ENCODE data around the gene MCOLN2. TPM values are rescaled to one million over a fixed set of nuclear protein-coding genes. Genes with fewer than 3 reads are reported as not detected.

The MCOLN2 gene
- 0.70 and 1.3 TPM in 2 replicates for total RNA-seq (2021)
- long read RNA-seq, partial matches to known transcripts: 2 of 7 reads
- long read RNA-seq, other reads (novel, unspliced or antisense): 4 of 7 reads

GRCh38 chr1:84996846-84997666 lies at the start of gene MCOLN2:
Gene MCOLN2, minus strand, starts transcription at chr1:84997113. Its CDS starts 241 bp downstream, at chr1:84996872.
- Mint-ChIP-seq H3K27me3 (ENCODE audit: low read depth) (peaks cover 89% of the 10 kb centered on the region), H3K36me3 (ENCODE audit: insufficient read depth in 1 of 3, low read depth in 3 of 3) (no peaks in the 10 kb centered on the region; a peak in 1 of 7 replicates), H3K9me3 (peaks cover 0 to 2% of the 10 kb centered on the region in 2 experiments; a peak in 1 of 5 replicates), H3K4me3 (peak within 1 kb of the TSS; percentile 71 to 86), H3K27ac (no peak within 1 kb of the TSS), H3K4me1 (peaks cover 3 to 13% of the 10 kb centered on the region in 2 experiments)
- H3K27ac ChIP-seq (ENCODE audit: insufficient read length, low read depth, low read length): no peak within 1 kb of the TSS
- no peaks in the 10 kb centered on the region for H3K4me1 ChIP-seq (ENCODE audit: insufficient read depth, low read length)
- TF ChIP-seq CTCF (conservative IDR thresholded peaks at IDR 0.05): no peak; the same call in 2 of the 3 replicates
- H3K27me3 ChIP-seq (ENCODE audit: insufficient read depth, low read length): peaks cover 22% of the 10 kb centered on the region
- no peaks in the 10 kb centered on the region for H3K9me3 ChIP-seq (ENCODE audit: control insufficient read depth, low read depth, low read length)
- peak within 1 kb of the TSS; percentile 97 for H3K4me2 ChIP-seq (ENCODE audit: insufficient read depth, insufficient read length, low read length)
- H2BK120ac ChIP-seq (ENCODE audit: low read depth, low read length, poor library complexity, severe bottlenecking): no peak within 1 kb of the TSS
- no peak within 1 kb of the TSS for H4K5ac ChIP-seq (ENCODE audit: insufficient read length, low read depth, low read length)
- H2AK5ac ChIP-seq (ENCODE audit: insufficient read length, low read length): no peak within 1 kb of the TSS
- H4K8ac ChIP-seq (replicated peaks; ENCODE audit: insufficient read length, low read depth, low read length): no peak within 1 kb of the TSS
- H3K56ac ChIP-seq (ENCODE audit: insufficient read length, low read depth, low read length): no peak within 1 kb of the TSS
- no peaks in the 10 kb centered on the region for H4K20me1 ChIP-seq (ENCODE audit: control insufficient read depth, insufficient read depth, insufficient read length)
- no peak within 1 kb of the TSS for H2BK15ac ChIP-seq (ENCODE audit: low read depth, low read length)
- H3K14ac ChIP-seq (ENCODE audit: insufficient read depth, low read length): peak within 1 kb of the TSS; percentile 1; the same call in 1 of the 2 replicates
- no peak within 1 kb of the TSS for H3K4ac ChIP-seq (ENCODE audit: low read depth, low read length)
- no peaks in the 10 kb centered on the region for H3K79me2 ChIP-seq (ENCODE audit: insufficient read depth, low read length)
- no peak within 1 kb of the TSS for H4K91ac ChIP-seq (ENCODE audit: insufficient read length, low read depth, low read length)
- DNase-seq: peak; percentile 65
- WGBS (ENCODE audit: extremely low coverage, insufficient read length, low lambda C conversion rate): no CpG with 5 or more reads among the region's 87 CpGs
- no peak within 1 kb of the TSS for H3K18ac ChIP-seq (ENCODE audit: insufficient read length, low read depth, low read length)
- H2AFZ ChIP-seq (ENCODE audit: low read length): peak within 1 kb of the TSS; percentile 63
- H3K9ac ChIP-seq (ENCODE audit: extremely low read depth, insufficient read length, low read length): peak within 1 kb of the TSS; percentile 52
- peaks cover 6% of the 10 kb centered on the region for H3K23me2 ChIP-seq (ENCODE audit: insufficient read length, low read depth, low read length, poor library complexity, severe bottlenecking)
- H2BK20ac ChIP-seq (ENCODE audit: low read depth, low read length, poor library complexity, severe bottlenecking): no peak within 1 kb of the TSS
- H3K79me1 ChIP-seq (ENCODE audit: insufficient read depth, low read depth, low read length, poor library complexity, severe bottlenecking): no peaks in the 10 kb centered on the region
- H2BK5ac ChIP-seq (ENCODE audit: insufficient read length, low read length): no peak within 1 kb of the TSS
- no peak within 1 kb of the TSS for H2BK12ac ChIP-seq (ENCODE audit: insufficient read length, low read depth, low read length)
- no peak within 1 kb of the TSS for H3K23ac ChIP-seq (ENCODE audit: insufficient read length, low read depth, low read length)
- H3T11ph ChIP-seq (ENCODE audit: low read length): no peak within 1 kb of the TSS

All from H9 (cell line).